GM13977 (cell line): ENCODE measurements around the gene CST9.

Experiments used
- DNase-seq: peaks from one replicate; pipeline ENCODE4 v3.0.0; 2012; ENCODE audit warnings: low spot score
- CTCF ChIP-seq: IDR thresholded peaks from 2 replicates; pipeline ENCODE4 v1.5.1; 2012; ENCODE audit warnings: mild to moderate bottlenecking, control low read depth; ENCODE audit not compliant: insufficient read depth; ENCODE audit errors: extremely low read depth, missing control alignments
- in situ Hi-C: fragments of 300-500 bp; cut with MboI; formaldehyde crosslinking; loops from one replicate; pipeline ENCODE4 v1.12.0; 2022; ENCODE audit warnings: low sequenced_read_pairs, low pct_unique_long_range_greater_than_20kb, mixed read lengths, inconsistent platforms; ENCODE audit not compliant: unreplicated experiment

The CST9 gene

GRCh38 chr20:23588434-23589403, 17.0 kb downstream of the CST9 start:
- in situ Hi-C loops, result no loop called here
- TF ChIP-seq CTCF, result no peak
- DNase-seq, result no peak

- no peak for TF ChIP-seq CTCF
- DNase-seq, result no peak
- in situ Hi-C loops, result no loop called here
Observed at GRCh38 chr20:23587631-23588030, 18.1 kb downstream of the CST9 start.

GRCh38 chr20:23586735-23587525, 18.8 kb downstream of the CST9 start:
- TF ChIP-seq CTCF, result no peak
- in situ Hi-C loops, result no loop called here
- DNase-seq, result no peak

GRCh38 chr20:23585808-23586734, 19.6 kb downstream of the CST9 start:
- in situ Hi-C loops, result no loop called here
- TF ChIP-seq CTCF, result no peak

GRCh38 chr20:23585449-23585807, 20.3 kb downstream of the CST9 start:
- TF ChIP-seq CTCF, result no peak
- no peak for DNase-seq
- in situ Hi-C loops, result no loop called here

More at GRCh38 chr20:23585808-23586734, 19.6 kb downstream of the CST9 start:
- DNase-seq, result no peak
